NT2/D1 (cell line): ENCODE data around the gene AOX1.

Source experiments
- SUZ12 ChIP-seq: IDR thresholded peaks from 2 replicates; pipeline ENCODE4 v1.6.1; 2011; ENCODE audit not compliant: insufficient read length, insufficient read depth; ENCODE audit errors: extremely low read depth
- ZNF274 ChIP-seq: IDR thresholded peaks from 2 replicates; pipeline ENCODE4 v1.6.1; 2011; ENCODE audit warnings: mild to moderate bottlenecking, low read depth, low read length

GRCh38 chr2:200673191-200673590 is 87.4 kb downstream of the AOX1 start:
- TF ChIP-seq ZNF274, result no peak
- TF ChIP-seq SUZ12, result no peak
